ENCODE results near the gene BEAN1.

BEAN1 gene

GRCh38 chr16:66416939-66417700, 10.0 kb upstream of the BEAN1 start:
- no peaks in the 10 kb centered on the region for H3K4me1 ChIP-seq (ENCODE audit: control insufficient read depth, insufficient read depth, low read length)
- no peaks in the 10 kb centered on the region for H3K27me3 ChIP-seq (ENCODE audit: control insufficient read depth, insufficient read depth, low read length)
- no peak overlapping the region for H3K9ac ChIP-seq (ENCODE audit: low read length)
- H3K36me3 ChIP-seq (ENCODE audit: control insufficient read depth, insufficient read depth, low read length) = no peaks in the 10 kb centered on the region
- H3K4me3 ChIP-seq (ENCODE audit: low read length) = no peak overlapping the region
- no peak overlapping the region for H3K27ac ChIP-seq (ENCODE audit: low read depth, low read length)

- no peak overlapping the region for H3K4me3 ChIP-seq (ENCODE audit: low read length)
- no peaks in the 10 kb centered on the region for H3K27me3 ChIP-seq (ENCODE audit: control insufficient read depth, insufficient read depth, low read length)
- H3K27ac ChIP-seq (ENCODE audit: low read depth, low read length) = no peak overlapping the region
- H3K36me3 ChIP-seq (ENCODE audit: control insufficient read depth, insufficient read depth, low read length) = no peaks in the 10 kb centered on the region
- no peaks in the 10 kb centered on the region for H3K4me1 ChIP-seq (ENCODE audit: control insufficient read depth, insufficient read depth, low read length)
- no peak overlapping the region for H3K9ac ChIP-seq (ENCODE audit: low read length)
Measured at GRCh38 chr16:66418165-66418962, 8.7 kb upstream of the BEAN1 start.

- Histone ChIP-seq H3K36me3 (ENCODE audit: control insufficient read depth, insufficient read depth, low read length) (no peaks in the 10 kb centered on the region), H3K9ac (ENCODE audit: low read length) (no peak overlapping the region), H3K27me3 (ENCODE audit: control insufficient read depth, insufficient read depth, low read length) (peaks cover 4% of the 10 kb centered on the region), H3K27ac (ENCODE audit: low read depth, low read length) (no peak overlapping the region), H3K4me3 (ENCODE audit: low read length) (no peak overlapping the region), H3K4me1 (ENCODE audit: control insufficient read depth, insufficient read depth, low read length) (no peaks in the 10 kb centered on the region)
Measured at GRCh38 chr16:66419527-66419926, 7.6 kb upstream of the BEAN1 start.

GRCh38 chr16:66420396-66420795, 6.7 kb upstream of the BEAN1 start:
- H3K4me1 ChIP-seq (ENCODE audit: control insufficient read depth, insufficient read depth, low read length) = no peaks in the 10 kb centered on the region
- no peaks in the 10 kb centered on the region for H3K36me3 ChIP-seq (ENCODE audit: control insufficient read depth, insufficient read depth, low read length)
- peaks cover 6% of the 10 kb centered on the region for H3K27me3 ChIP-seq (ENCODE audit: control insufficient read depth, insufficient read depth, low read length)
- no peak overlapping the region for H3K9ac ChIP-seq (ENCODE audit: low read length)
- no peak overlapping the region for H3K4me3 ChIP-seq (ENCODE audit: low read length)
- no peak overlapping the region for H3K27ac ChIP-seq (ENCODE audit: low read depth, low read length)

- no peaks in the 10 kb centered on the region for H3K4me1 ChIP-seq (ENCODE audit: control insufficient read depth, insufficient read depth, low read length)
- H3K36me3 ChIP-seq (ENCODE audit: control insufficient read depth, insufficient read depth, low read length) = no peaks in the 10 kb centered on the region
- H3K4me3 ChIP-seq (ENCODE audit: low read length) = no peak overlapping the region
- peaks cover 17% of the 10 kb centered on the region for H3K27me3 ChIP-seq (ENCODE audit: control insufficient read depth, insufficient read depth, low read length)
- H3K9ac ChIP-seq (ENCODE audit: low read length) = no peak overlapping the region
- no peak overlapping the region for H3K27ac ChIP-seq (ENCODE audit: low read depth, low read length)
Measured at GRCh38 chr16:66421891-66422290, 5.2 kb upstream of the BEAN1 start.

- H3K36me3 ChIP-seq (ENCODE audit: control insufficient read depth, insufficient read depth, low read length) = no peaks in the 10 kb centered on the region
- H3K9ac ChIP-seq (ENCODE audit: low read length) = no peak overlapping the region
- H3K27me3 ChIP-seq (ENCODE audit: control insufficient read depth, insufficient read depth, low read length) = peaks cover 17% of the 10 kb centered on the region
- H3K4me1 ChIP-seq (ENCODE audit: control insufficient read depth, insufficient read depth, low read length) = no peaks in the 10 kb centered on the region
- H3K27ac ChIP-seq (ENCODE audit: low read depth, low read length) = no peak overlapping the region
- no peak overlapping the region for H3K4me3 ChIP-seq (ENCODE audit: low read length)
Measured at GRCh38 chr16:66422366-66422765, 4.7 kb upstream of the BEAN1 start.

- H3K9ac ChIP-seq (ENCODE audit: low read length) = no peak overlapping the region
- no peaks in the 10 kb centered on the region for H3K4me1 ChIP-seq (ENCODE audit: control insufficient read depth, insufficient read depth, low read length)
- H3K27me3 ChIP-seq (ENCODE audit: control insufficient read depth, insufficient read depth, low read length) = peaks cover 24% of the 10 kb centered on the region
- H3K4me3 ChIP-seq (ENCODE audit: low read length) = no peak overlapping the region
- H3K27ac ChIP-seq (ENCODE audit: low read depth, low read length) = no peak overlapping the region
- no peaks in the 10 kb centered on the region for H3K36me3 ChIP-seq (ENCODE audit: control insufficient read depth, insufficient read depth, low read length)
Measured at GRCh38 chr16:66423177-66423576, 3.9 kb upstream of the BEAN1 start.

- no peak overlapping the region for H3K9ac ChIP-seq (ENCODE audit: low read length)
- no peak overlapping the region for H3K4me3 ChIP-seq (ENCODE audit: low read length)
- H3K4me1 ChIP-seq (ENCODE audit: control insufficient read depth, insufficient read depth, low read length) = no peaks in the 10 kb centered on the region
- H3K36me3 ChIP-seq (ENCODE audit: control insufficient read depth, insufficient read depth, low read length) = no peaks in the 10 kb centered on the region
- H3K27ac ChIP-seq (ENCODE audit: low read depth, low read length) = no peak overlapping the region
- peaks cover 38% of the 10 kb centered on the region for H3K27me3 ChIP-seq (ENCODE audit: control insufficient read depth, insufficient read depth, low read length)
Measured at GRCh38 chr16:66425651-66426050, 1.4 kb upstream of the BEAN1 start.

GRCh38 chr16:66426112-66427035, 721 bp upstream of the BEAN1 start:
- no peak overlapping the region for H3K4me3 ChIP-seq (ENCODE audit: low read length)
- H3K27ac ChIP-seq (ENCODE audit: low read depth, low read length) = no peak overlapping the region
- H3K36me3 ChIP-seq (ENCODE audit: control insufficient read depth, insufficient read depth, low read length) = no peaks in the 10 kb centered on the region
- H3K4me1 ChIP-seq (ENCODE audit: control insufficient read depth, insufficient read depth, low read length) = no peaks in the 10 kb centered on the region
- no peak overlapping the region for H3K9ac ChIP-seq (ENCODE audit: low read length)
- H3K27me3 ChIP-seq (ENCODE audit: control insufficient read depth, insufficient read depth, low read length) = peaks cover 38% of the 10 kb centered on the region

GRCh38 chr16:66427871-66428681, 981 bp downstream of the BEAN1 start:
- Histone ChIP-seq H3K36me3 (ENCODE audit: control insufficient read depth, insufficient read depth, low read length) (no peaks in the 10 kb centered on the region), H3K9ac (ENCODE audit: low read length) (no peak overlapping the region), H3K4me3 (ENCODE audit: low read length) (peak overlapping the region; percentile 47), H3K4me1 (ENCODE audit: control insufficient read depth, insufficient read depth, low read length) (no peaks in the 10 kb centered on the region), H3K27me3 (ENCODE audit: control insufficient read depth, insufficient read depth, low read length) (peaks cover 38% of the 10 kb centered on the region), H3K27ac (ENCODE audit: low read depth, low read length) (no peak overlapping the region)

- H3K9ac ChIP-seq (ENCODE audit: low read length) = no peak overlapping the region
- H3K27ac ChIP-seq (ENCODE audit: low read depth, low read length) = no peak overlapping the region
- H3K36me3 ChIP-seq (ENCODE audit: control insufficient read depth, insufficient read depth, low read length) = no peaks in the 10 kb centered on the region
- no peak overlapping the region for H3K4me3 ChIP-seq (ENCODE audit: low read length)
- H3K27me3 ChIP-seq (ENCODE audit: control insufficient read depth, insufficient read depth, low read length) = peaks cover 38% of the 10 kb centered on the region
- no peaks in the 10 kb centered on the region for H3K4me1 ChIP-seq (ENCODE audit: control insufficient read depth, insufficient read depth, low read length)
Measured at GRCh38 chr16:66428682-66429251, 1.7 kb downstream of the BEAN1 start.
